Naive thymus-derived CD8-positive, alpha-beta T cell (primary cell): ENCODE results near the gene ADGRL3. TPM values are rescaled to one million over a fixed set of nuclear protein-coding genes. Genes with fewer than 3 reads are reported as not detected.
"Not testable (repeated sequence)": the region's sequence is repeated elsewhere in the genome, so short reads cannot be mapped to it uniquely, and the experiment has no call there.

ENCODE experiments used
- ATAC-seq, 2 donors: fragments of 150-1000 bp; cut with Tn5 transposase in 1 of 2; sonication (Bioruptor Pico), chemical (Tn5 transposase) in 1 of 2; 1 replicate in 1 of 2; 2 replicates in 1 of 2; pipeline ENCODE4 v1.10.0; 2021; ENCODE audit warnings: mild to moderate bottlenecking in 2 of 2, moderate library complexity in 2 of 2
- POLR2A ChIA-PET: fragments of 350-600 bp; sonication (Branson Sonifier 250); formaldehyde crosslinking; loops from one replicate; lab custom pipeline; 2021; ENCODE audit warnings: antibody characterized with exemption; lab: Charles Lee
- DNase-seq, 10 donors: peaks; one replicate each; pipeline versions ENCODE4 v3.0.0 to v3.0.0-alpha.2; 2020 to 2022
- H3K27ac Mint-ChIP-seq, 10 donors: one replicate each; pipeline ENCODE4 v1.8.0; 2020 to 2022; ENCODE audit warnings: mild to moderate bottlenecking in 10 of 10, mixed read lengths in 10 of 10, moderate library complexity in 4 of 10, inconsistent platforms in 1 of 10
- H3K27me3 Mint-ChIP-seq, 5 donors: one replicate each; pipeline ENCODE4 v1.8.0; 2021 to 2022; ENCODE audit warnings: mixed read lengths in 5 of 5
- H3K36me3 Mint-ChIP-seq, 3 donors: one replicate each; pipeline ENCODE4 v1.8.0; 2020 to 2022; ENCODE audit warnings: mixed read lengths in 3 of 3, mild to moderate bottlenecking in 2 of 3, inconsistent platforms in 1 of 3
- H3K4me1 Mint-ChIP-seq, 4 donors: one replicate each; pipeline ENCODE4 v1.8.0; 2021 to 2022; ENCODE audit warnings: mixed read lengths in 4 of 4
- H3K4me3 Mint-ChIP-seq, 10 donors: one replicate each; pipeline ENCODE4 v1.8.0; 2020 to 2022; ENCODE audit warnings: mild to moderate bottlenecking in 10 of 10, mixed read lengths in 10 of 10, moderate library complexity in 6 of 10, inconsistent platforms in 1 of 10
- H3K9me3 Mint-ChIP-seq, 9 donors: one replicate each; pipeline ENCODE4 v1.8.0; 2020 to 2022; ENCODE audit warnings: mixed read lengths in 9 of 9, mild to moderate bottlenecking in 3 of 9, inconsistent platforms in 1 of 9, moderate library complexity in 1 of 9
- polyA plus RNA-seq, 3 donors: library from polyadenylated mRNA; unstranded; fragments of 300-500 nt; fragmentation: Illumina TruSeq; gene quantifications; one replicate each; pipeline ENCODE4 v1.2.3, GENCODE V29; 2021
- total RNA-seq, 8 experiments: library from RNA in 2 of 8; stranded (reverse) in 2 of 8; gene quantifications; one replicate each; pipeline ENCODE4 v1.2.3 and lab custom pipeline; 2021 to 2026

Gene ADGRL3
- total and polyA plus RNA-seq, 5 experiments from 2014 or later, result not detected

DNA sequence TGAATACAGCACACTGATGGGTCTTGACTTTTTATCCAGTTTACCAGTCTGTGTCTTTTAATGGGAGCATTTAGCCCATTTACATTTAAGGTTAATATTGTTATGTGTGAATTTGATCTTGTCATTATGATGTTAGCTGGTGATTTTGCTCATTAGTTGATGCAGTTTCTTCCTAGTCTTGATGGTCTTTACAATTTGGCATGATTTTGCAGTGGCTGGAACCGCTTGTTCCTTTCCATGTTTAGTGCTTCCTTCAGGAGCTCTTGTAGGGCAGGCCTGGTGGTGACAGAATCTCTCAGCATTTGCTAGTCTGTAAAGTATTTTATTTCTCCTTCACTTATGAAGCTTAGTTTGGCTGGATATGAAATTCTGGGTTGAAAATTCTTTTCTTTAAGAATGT, 558.5 kb downstream of the ADGRL3 start:
- ATAC-seq, H3K36me3 Mint-ChIP-seq, H3K27ac Mint-ChIP-seq, DNase-seq, POLR2A ChIA-PET, H3K4me3 Mint-ChIP-seq, H3K27me3 Mint-ChIP-seq, H3K4me1 Mint-ChIP-seq: not testable (repeated sequence)
- H3K9me3 Mint-ChIP-seq, result peaks cover 2 to 25% (median 12%) of the 10 kb centered on the region in 9 donors

- ATAC-seq, H3K27me3 Mint-ChIP-seq, POLR2A ChIA-PET, H3K4me3 Mint-ChIP-seq, H3K27ac Mint-ChIP-seq, DNase-seq, H3K36me3 Mint-ChIP-seq, H3K4me1 Mint-ChIP-seq: not testable (repeated sequence)
- H3K9me3 Mint-ChIP-seq, result peaks cover 2 to 25% (median 17%) of the 10 kb centered on the region in 9 donors
Observed at GRCh38 chr4:61759245-61759644, 559.1 kb downstream of the ADGRL3 start.

- POLR2A ChIA-PET, H3K4me1 Mint-ChIP-seq, H3K27me3 Mint-ChIP-seq: not testable (repeated sequence)
Observed at GRCh38 chr4:61759885-61760284, 559.8 kb downstream of the ADGRL3 start.

DNA sequence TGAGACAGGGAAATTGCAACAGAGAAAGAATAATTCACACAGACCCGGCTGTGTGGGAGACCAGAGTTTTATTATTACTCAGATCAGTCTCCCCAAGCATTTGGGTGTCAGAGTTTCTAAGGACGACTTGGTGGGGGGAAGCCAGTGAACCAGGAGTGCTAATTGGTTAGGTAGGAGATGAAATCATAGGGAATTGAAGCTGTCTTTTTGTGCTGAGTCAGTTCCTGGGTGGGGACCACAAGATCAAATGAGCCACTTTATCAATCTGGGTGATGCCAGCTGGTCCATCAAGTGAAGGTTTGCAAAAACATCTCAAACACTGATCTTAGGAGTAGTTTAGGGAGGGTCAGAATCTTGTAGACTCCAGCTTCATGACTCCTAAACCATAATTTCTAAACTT, 560.7 kb downstream of the ADGRL3 start:
- ATAC-seq (no peak), DNase-seq (no peak)
- no peaks in the 10 kb centered on the region for H3K27me3 Mint-ChIP-seq
- POLR2A ChIA-PET, result no interaction called here
- peaks cover 2 to 28% (median 15%) of the 10 kb centered on the region in 9 donors for H3K9me3 Mint-ChIP-seq
- no peak overlapping the region for H3K27ac Mint-ChIP-seq
- no peaks in the 10 kb centered on the region for H3K4me1 Mint-ChIP-seq
- H3K36me3 Mint-ChIP-seq, result no peaks in the 10 kb centered on the region
- no peak overlapping the region for H3K4me3 Mint-ChIP-seq

More at GRCh38 chr4:61759885-61760284, 559.8 kb downstream of the ADGRL3 start:
- not testable (repeated sequence) for H3K27ac Mint-ChIP-seq, ATAC-seq, DNase-seq, H3K4me3 Mint-ChIP-seq, H3K36me3 Mint-ChIP-seq
- peaks cover 2 to 25% (median 17%) of the 10 kb centered on the region in 9 donors for H3K9me3 Mint-ChIP-seq

DNA sequence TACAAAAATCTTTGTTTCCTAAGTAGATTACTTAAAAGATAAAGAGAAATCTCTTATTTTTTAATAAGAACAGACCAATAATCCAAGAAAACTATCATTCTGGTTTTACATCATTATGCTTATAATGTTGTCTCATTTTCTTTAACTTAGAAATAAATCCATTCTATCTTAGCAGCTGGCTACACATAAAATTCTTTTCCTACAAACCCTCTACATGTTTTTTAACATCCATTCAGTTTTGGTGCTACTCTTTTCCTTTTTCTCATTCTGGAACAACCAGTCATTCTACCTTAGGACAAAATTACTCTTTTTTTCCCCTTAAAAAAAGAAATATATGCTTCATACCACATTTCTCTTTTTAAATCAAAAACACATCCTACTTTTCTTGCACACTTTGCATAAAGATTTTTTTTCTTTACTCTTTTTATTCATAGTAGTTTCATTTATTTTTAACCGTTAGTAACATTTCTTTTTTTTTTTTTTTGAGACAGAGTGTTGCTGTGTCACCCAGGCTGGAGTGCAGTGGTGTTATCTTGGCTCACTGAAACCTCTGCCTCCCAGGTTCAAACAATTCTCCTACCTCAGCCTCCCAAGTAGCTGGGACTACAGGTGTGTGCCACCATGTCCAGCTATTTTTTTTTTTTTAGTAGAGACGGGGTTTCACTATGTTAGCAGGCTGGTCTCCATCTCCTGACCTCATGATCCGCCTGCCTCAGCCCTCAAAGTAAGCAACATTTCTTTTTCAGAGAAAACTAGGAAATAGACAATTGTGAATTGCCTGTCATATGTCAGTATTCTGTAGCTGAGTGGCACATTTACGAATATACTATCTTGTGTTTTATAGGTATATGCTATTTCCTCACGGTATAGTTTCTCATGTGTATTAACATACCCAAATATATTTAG, 562.8 kb downstream of the ADGRL3 start:
- Mint-ChIP-seq H3K36me3 (no peaks in the 10 kb centered on the region), H3K4me3 (no peak overlapping the region), H3K4me1 (no peaks in the 10 kb centered on the region), H3K27ac (no peak overlapping the region), H3K27me3 (no peaks in the 10 kb centered on the region), H3K9me3 (peaks cover 0 to 50% (median 10%) of the 10 kb centered on the region in 9 donors)
- ATAC-seq (no peak), DNase-seq (no peak)
- POLR2A ChIA-PET, result no interaction called here

DNA sequence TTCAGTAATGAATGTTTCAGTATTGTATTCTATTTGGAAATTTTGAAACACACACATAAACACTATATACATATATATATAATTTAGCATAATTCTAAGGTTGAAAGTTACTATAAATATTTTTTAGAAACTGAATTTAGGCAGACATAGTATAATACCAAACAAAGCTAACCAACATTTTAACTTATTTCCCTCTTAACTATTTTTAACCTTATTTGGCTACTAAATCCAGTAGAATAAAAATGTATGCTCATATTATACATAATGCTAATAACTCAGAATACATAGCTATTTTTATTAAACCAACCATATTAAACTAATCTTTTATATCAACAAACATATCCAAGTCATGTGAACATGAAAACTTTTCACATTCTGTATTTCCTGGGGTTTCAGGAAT, 563.6 kb downstream of the ADGRL3 start:
- H3K9me3 Mint-ChIP-seq, result peaks cover 0 to 55% (median 8%) of the 10 kb centered on the region in 9 donors
- H3K4me3 Mint-ChIP-seq, result no peak overlapping the region
- DNase-seq, result no peak
- no peaks in the 10 kb centered on the region for H3K4me1 Mint-ChIP-seq
- no peak for ATAC-seq
- H3K27me3 Mint-ChIP-seq, result no peaks in the 10 kb centered on the region
- H3K27ac Mint-ChIP-seq, result no peak overlapping the region
- POLR2A ChIA-PET, result no interaction called here
- no peaks in the 10 kb centered on the region for H3K36me3 Mint-ChIP-seq

DNA sequence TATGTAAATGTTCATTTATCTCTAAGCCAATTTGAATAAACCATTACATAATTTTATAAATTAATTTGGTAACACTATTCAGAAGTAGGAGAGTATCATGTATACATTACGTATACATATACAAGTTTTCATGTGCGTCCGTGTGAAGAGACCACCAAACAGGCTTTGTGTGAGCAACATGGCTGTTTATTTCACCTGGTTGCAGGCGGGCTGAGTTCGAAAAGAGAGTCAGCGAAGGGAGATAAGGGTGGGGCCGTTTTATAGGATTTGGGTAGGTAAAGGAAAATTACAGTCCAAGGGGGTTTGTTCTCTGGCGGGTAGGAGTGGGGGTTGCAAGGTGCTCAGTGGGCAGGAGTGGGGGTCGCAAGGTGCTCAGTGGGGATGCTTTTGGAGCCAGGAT, 564.0 kb downstream of the ADGRL3 start:
- ATAC-seq, POLR2A ChIA-PET, H3K4me1 Mint-ChIP-seq: not testable (repeated sequence)

GRCh38 chr4:61769444-61770167, 569.5 kb downstream of the ADGRL3 start:
- DNase-seq, H3K36me3 Mint-ChIP-seq, H3K27ac Mint-ChIP-seq, ATAC-seq, POLR2A ChIA-PET, H3K4me3 Mint-ChIP-seq, H3K4me1 Mint-ChIP-seq, H3K27me3 Mint-ChIP-seq: not testable (repeated sequence)
- peaks cover 0 to 40% (median 9%) of the 10 kb centered on the region in 9 donors for H3K9me3 Mint-ChIP-seq

More for the DNA sequence above, 564.0 kb downstream of the ADGRL3 start:
- not testable (repeated sequence) for H3K4me3 Mint-ChIP-seq, H3K36me3 Mint-ChIP-seq, DNase-seq, H3K27ac Mint-ChIP-seq, H3K27me3 Mint-ChIP-seq
- H3K9me3 Mint-ChIP-seq, result peaks cover 0 to 55% (median 8%) of the 10 kb centered on the region in 9 donors

GRCh38 chr4:61770456-61770855, 570.3 kb downstream of the ADGRL3 start:
- no peak overlapping the region for H3K4me3 Mint-ChIP-seq
- no peak for DNase-seq
- no peak for ATAC-seq
- H3K9me3 Mint-ChIP-seq, result peaks cover 0 to 36% (median 12%) of the 10 kb centered on the region in 9 donors
- H3K27ac Mint-ChIP-seq, result no peak overlapping the region
- POLR2A ChIA-PET, result no interaction called here
- no peaks in the 10 kb centered on the region for H3K36me3 Mint-ChIP-seq
- H3K4me1 Mint-ChIP-seq, result no peaks in the 10 kb centered on the region
- H3K27me3 Mint-ChIP-seq, result no peaks in the 10 kb centered on the region

GRCh38 chr4:61771056-61771455, 570.9 kb downstream of the ADGRL3 start:
- Mint-ChIP-seq H3K9me3 (peaks cover 0 to 30% (median 12%) of the 10 kb centered on the region in 9 donors), H3K27ac (no peak overlapping the region), H3K4me3 (no peak overlapping the region), H3K27me3 (no peaks in the 10 kb centered on the region), H3K36me3 (no peaks in the 10 kb centered on the region), H3K4me1 (no peaks in the 10 kb centered on the region)
- ATAC-seq, result no peak
- POLR2A ChIA-PET, result no interaction called here
- DNase-seq, result no peak

- DNase-seq, result no peak
- Mint-ChIP-seq H3K9me3 (peaks cover 0 to 20% (median 13%) of the 10 kb centered on the region in 9 donors), H3K36me3 (no peaks in the 10 kb centered on the region), H3K27me3 (no peaks in the 10 kb centered on the region), H3K27ac (no peak overlapping the region), H3K4me3 (no peak overlapping the region), H3K4me1 (no peaks in the 10 kb centered on the region)
- POLR2A ChIA-PET, result no interaction called here
- ATAC-seq, result no peak
Observed at GRCh38 chr4:61772126-61772525, 572.0 kb downstream of the ADGRL3 start.

GRCh38 chr4:61773655-61774245, 573.6 kb downstream of the ADGRL3 start:
- no peaks in the 10 kb centered on the region for H3K4me1 Mint-ChIP-seq

GRCh38 chr4:61782133-61782532, 582.0 kb downstream of the ADGRL3 start:
- POLR2A ChIA-PET, result no interaction called here
- no peak overlapping the region for H3K4me3 Mint-ChIP-seq
- H3K36me3 Mint-ChIP-seq, result no peaks in the 10 kb centered on the region
- no peaks in the 10 kb centered on the region for H3K4me1 Mint-ChIP-seq
- H3K27me3 Mint-ChIP-seq, result no peaks in the 10 kb centered on the region
- H3K9me3 Mint-ChIP-seq, result peaks cover 0 to 25% (median 4%) of the 10 kb centered on the region in 9 donors
- ATAC-seq (no peak), DNase-seq (no peak)
- no peak overlapping the region for H3K27ac Mint-ChIP-seq

More at GRCh38 chr4:61773655-61774245, 573.6 kb downstream of the ADGRL3 start:
- no peaks in the 10 kb centered on the region for H3K27me3 Mint-ChIP-seq
- ATAC-seq, result no peak
- H3K27ac Mint-ChIP-seq, result no peak overlapping the region
- no peak overlapping the region for H3K4me3 Mint-ChIP-seq
- H3K9me3 Mint-ChIP-seq, result peaks cover 0 to 15% (median 9%) of the 10 kb centered on the region in 9 donors
- H3K36me3 Mint-ChIP-seq, result no peaks in the 10 kb centered on the region
- POLR2A ChIA-PET, result no interaction called here
- no peak for DNase-seq
